ENCODE results near the gene BET1.
"Not testable (repeated sequence)": the region's sequence is repeated elsewhere in the genome, so short reads cannot be mapped to it uniquely, and the experiment has no call there.

Gene BET1

GRCh38 chr7:94004024-94004951, at the start of gene BET1:
Gene BET1, minus strand, starts transcription at chr7:94004355. Its CDS starts 139 bp downstream, at chr7:94004216.
- peak; percentile 79 to 92 for DNase-seq

- no peak for DNase-seq
Measured at GRCh38 chr7:94053532-94053931, 49.4 kb upstream of the BET1 start.

GRCh38 chr7:94052398-94053180, 48.4 kb upstream of the BET1 start:
- no peak for DNase-seq

- no peak for DNase-seq
Measured at GRCh38 chr7:94050046-94050445, 45.9 kb upstream of the BET1 start.

- DNase-seq: no peak
Measured at GRCh38 chr7:94049615-94050014, 45.5 kb upstream of the BET1 start.

GRCh38 chr7:94048755-94049154, 44.6 kb upstream of the BET1 start:
- no peak for DNase-seq

- DNase-seq: no peak
Measured at GRCh38 chr7:94047956-94048355, 43.8 kb upstream of the BET1 start.

- DNase-seq: no peak
Measured at GRCh38 chr7:94045581-94045980, 41.4 kb upstream of the BET1 start.

- no peak for DNase-seq
Measured at GRCh38 chr7:94044806-94045205, 40.7 kb upstream of the BET1 start.

- no peak for DNase-seq
Measured at GRCh38 chr7:94043299-94043698, 39.1 kb upstream of the BET1 start.

GRCh38 chr7:94042381-94042780, 38.2 kb upstream of the BET1 start:
- DNase-seq: no peak

- no peak for DNase-seq
Measured at GRCh38 chr7:94041529-94041928, 37.4 kb upstream of the BET1 start.

- DNase-seq: no peak
Measured at GRCh38 chr7:94040254-94040653, 36.1 kb upstream of the BET1 start.

GRCh38 chr7:94039368-94040035, 35.3 kb upstream of the BET1 start:
- DNase-seq: no peak

- no peak for DNase-seq
Measured at GRCh38 chr7:94031865-94032264, 27.7 kb upstream of the BET1 start.

GRCh38 chr7:94030634-94031033, 26.5 kb upstream of the BET1 start:
- DNase-seq: no peak

GRCh38 chr7:94029976-94030375, 25.8 kb upstream of the BET1 start:
- DNase-seq: no peak

- no peak for DNase-seq
Measured at GRCh38 chr7:94028768-94029167, 24.6 kb upstream of the BET1 start.

- not testable (repeated sequence) for DNase-seq
Measured at GRCh38 chr7:94026619-94027018, 22.5 kb upstream of the BET1 start.

GRCh38 chr7:94022550-94022949, 18.4 kb upstream of the BET1 start:
- no peak for DNase-seq

GRCh38 chr7:94016786-94017185, 12.6 kb upstream of the BET1 start:
- no peak for DNase-seq

GRCh38 chr7:94015538-94015937, 11.4 kb upstream of the BET1 start:
- DNase-seq: no peak

GRCh38 chr7:94012746-94013145, 8.6 kb upstream of the BET1 start:
- no peak for DNase-seq

Measured in NCI-H446 (cell line).